BLaER1 treated with 17β-estradiol and CSF1 and Interleukin-3, amounts not matched to agents 10 nM and 100 nM (cell line): Measurements from ENCODE around the gene IFNB1.

ENCODE experiments used
- H3K27ac ChIP-seq, 11 experiments: shearing (Covaris generic); formaldehyde crosslinking; 2 replicates each; pipeline ENCODE4 v1.8.1; 2022
- H3K27me3 ChIP-seq, 11 experiments: shearing (Covaris generic); formaldehyde crosslinking; 2 replicates each; pipeline ENCODE4 v1.8.1; 2022
- H3K36me3 ChIP-seq, 11 experiments: shearing (Covaris generic); formaldehyde crosslinking; 2 replicates each; pipeline ENCODE4 v1.8.1; 2022
- H3K4me1 ChIP-seq, 10 experiments: shearing (Covaris generic); formaldehyde crosslinking; 2 replicates each; pipeline ENCODE4 v1.8.1; 2022
- H3K4me2 ChIP-seq, 11 experiments: shearing (Covaris generic); formaldehyde crosslinking; 2 replicates each; pipeline ENCODE4 v1.8.1; 2022
- H3K4me3 ChIP-seq, 10 experiments: shearing (Covaris generic); formaldehyde crosslinking; 2 replicates each; pipeline ENCODE4 v1.8.1; 2022
- H3K9ac ChIP-seq, 11 experiments: shearing (Covaris generic); formaldehyde crosslinking; 2 replicates each; pipeline ENCODE4 v1.8.1; 2022
- H3K9me3 ChIP-seq, 11 experiments: shearing (Covaris generic); formaldehyde crosslinking; replicated peaks in 1 of 11; 2 replicates each; pipeline ENCODE4 v1.8.1; 2022
- H4K20me1 ChIP-seq, 11 experiments: shearing (Covaris generic); formaldehyde crosslinking; 2 replicates each; pipeline ENCODE4 v1.8.1; 2022
- Cebpa-rat ChIP-seq, 11 experiments: shearing (Covaris generic); IDR thresholded peaks; 2 replicates each; pipeline ENCODE4 v1.8.1; 2022

IFNB1 gene

GRCh38 chr9:21077781-21078180 is at the start of gene IFNB1:
TSS of gene IFNB1 (minus strand) at chr9:21077942. CDS start at chr9:21077869, 73 bp downstream.
- H4K20me1 ChIP-seq = no peaks in the 10 kb centered on the region
- peaks cover 0 to 26% (median 17%) of the 10 kb centered on the region in 11 experiments; a peak in 13 of 22 replicates for H3K9me3 ChIP-seq
- no peaks in the 10 kb centered on the region for H3K36me3 ChIP-seq
- peak within 1 kb of the TSS in 9 of 11 experiments; percentile 2 to 69 (median 44); a peak in 12 of 22 replicates for H3K4me2 ChIP-seq
- TF ChIP-seq Cebpa-rat (IDR thresholded peaks at IDR 0.05) = no peak
- no peak within 1 kb of the TSS for H3K4me3 ChIP-seq
- no peak within 1 kb of the TSS for H3K9ac ChIP-seq
- 0 out of 22 replicates have a peak, but pooled peaks cover 0 to 2% (median 0%) of the 10 kb centered on the region in 11 experiments for H3K27me3 ChIP-seq
- peaks cover 25 to 35% (median 29%) of the 10 kb centered on the region in 10 experiments for H3K4me1 ChIP-seq
- H3K27ac ChIP-seq = no peak within 1 kb of the TSS

DNA sequence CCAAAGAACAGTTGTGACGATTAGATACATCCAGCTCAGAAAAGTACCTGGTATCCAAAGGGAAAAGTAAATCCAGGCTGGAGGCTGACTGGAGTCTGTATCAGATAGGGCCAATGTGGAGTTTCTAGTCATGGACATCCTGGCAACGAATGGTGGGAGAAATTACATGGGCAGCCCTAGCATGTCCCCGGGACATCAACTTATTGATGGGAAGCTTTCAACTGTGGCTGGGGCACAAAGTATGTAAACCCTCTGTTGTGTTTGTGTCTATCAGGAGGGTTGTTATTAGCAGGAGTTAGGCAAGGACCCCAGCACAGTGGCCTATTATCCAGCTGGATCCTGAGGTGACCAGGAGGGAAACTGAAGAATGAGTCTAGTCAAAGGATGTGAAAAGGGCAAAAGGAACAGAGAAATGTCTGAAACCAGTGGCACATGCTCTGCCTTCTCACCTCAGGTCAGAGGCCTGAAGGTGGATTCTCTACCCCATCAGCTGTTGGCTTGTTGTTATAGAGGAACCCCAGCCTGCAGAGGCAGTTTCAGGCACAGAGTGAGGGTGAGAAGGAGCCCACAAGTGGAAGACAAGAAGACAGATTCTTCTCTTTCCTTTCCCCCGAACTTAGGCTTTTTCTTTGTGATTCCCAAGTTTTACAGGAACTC is 44.0 kb upstream of the IFNB1 start:
- Histone ChIP-seq H3K9ac (no peak overlapping the region), H3K4me3 (no peak overlapping the region), H3K27ac (no peak overlapping the region), H3K36me3 (no peaks in the 10 kb centered on the region), H3K4me1 (peaks cover 8 to 31% (median 16%) of the 10 kb centered on the region in 10 experiments; a peak in 18 of 20 replicates), H4K20me1 (no peaks in the 10 kb centered on the region), H3K9me3 (peaks cover 0 to 2% (median 0%) of the 10 kb centered on the region in 11 experiments; a peak in 3 of 22 replicates), H3K4me2 (peak overlapping the region in 2 of 11 experiments; percentile 11 to 38; a peak in 1 of 22 replicates), H3K27me3 (no peaks in the 10 kb centered on the region)
- no peak for TF ChIP-seq Cebpa-rat (IDR thresholded peaks at IDR 0.05)

DNA sequence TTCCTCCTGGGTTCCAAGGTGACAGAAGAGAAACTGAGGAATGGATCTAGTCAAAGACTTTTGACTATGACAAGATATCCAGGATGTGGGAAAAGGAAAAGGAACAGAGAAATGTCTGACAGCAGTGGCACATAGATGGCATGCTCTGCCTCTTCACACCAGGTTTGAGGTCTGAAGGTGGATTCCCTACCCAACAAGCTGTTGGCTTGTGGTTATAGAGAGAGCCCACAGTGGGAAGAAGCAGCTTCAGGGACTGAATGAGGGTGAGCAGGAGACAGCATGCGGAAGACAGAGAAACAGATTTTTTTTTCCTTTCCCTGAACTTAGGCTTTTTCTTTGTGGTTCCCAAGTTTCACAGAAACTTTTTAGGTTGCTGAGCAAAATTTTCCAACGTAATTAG is 43.3 kb upstream of the IFNB1 start:
- Histone ChIP-seq H3K27ac (no peak overlapping the region), H3K9me3 (no peaks in the 10 kb centered on the region), H3K4me2 (peak overlapping the region in 3 of 11 experiments; percentile 3 to 38 (median 11); a peak in 1 of 22 replicates), H4K20me1 (no peaks in the 10 kb centered on the region), H3K36me3 (no peaks in the 10 kb centered on the region), H3K27me3 (no peaks in the 10 kb centered on the region), H3K4me3 (no peak overlapping the region), H3K9ac (no peak overlapping the region), H3K4me1 (peaks cover 8 to 31% (median 16%) of the 10 kb centered on the region in 10 experiments; a peak in 18 of 20 replicates)
- TF ChIP-seq Cebpa-rat (IDR thresholded peaks at IDR 0.05) = no peak

DNA sequence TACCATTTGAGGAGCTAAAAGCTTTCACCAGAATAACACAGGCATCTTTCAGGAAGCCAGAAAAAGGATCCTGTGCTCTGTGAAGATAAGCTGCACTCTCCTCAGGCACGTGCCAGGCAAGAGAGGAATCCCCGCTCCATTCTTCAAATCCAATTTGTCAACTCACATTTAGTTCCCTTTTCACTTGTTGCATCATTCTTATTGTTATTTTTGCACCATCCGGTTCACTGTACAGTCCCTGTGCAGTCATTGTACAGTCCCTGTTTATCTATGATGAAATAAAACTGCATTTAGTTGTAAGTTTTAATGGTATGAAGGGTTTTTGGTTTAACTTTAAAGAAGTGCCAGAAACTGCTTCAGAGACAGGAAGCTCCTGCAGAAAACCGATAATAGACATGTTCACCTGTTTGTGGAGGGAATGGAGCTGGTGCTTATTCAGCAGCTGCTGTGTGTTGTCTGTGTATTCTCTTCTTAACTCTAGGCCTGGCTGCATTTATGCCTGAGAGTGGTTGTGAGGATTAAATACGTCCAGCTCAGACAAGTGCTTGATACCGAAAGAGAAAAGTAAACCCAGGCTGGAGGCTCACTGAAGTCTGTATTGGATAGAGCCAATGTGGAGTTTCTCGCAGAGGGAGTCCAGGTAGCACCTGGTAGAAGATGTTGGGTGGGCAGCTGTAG is 41.5 kb upstream of the IFNB1 start:
- peak overlapping the region; percentile 5 to 85 (median 60); a peak in 19 of 22 replicates for H3K4me2 ChIP-seq
- H3K9ac ChIP-seq = peak overlapping the region in 2 of 11 experiments; percentile 5 to 12; a peak in 1 of 22 replicates

DNA sequence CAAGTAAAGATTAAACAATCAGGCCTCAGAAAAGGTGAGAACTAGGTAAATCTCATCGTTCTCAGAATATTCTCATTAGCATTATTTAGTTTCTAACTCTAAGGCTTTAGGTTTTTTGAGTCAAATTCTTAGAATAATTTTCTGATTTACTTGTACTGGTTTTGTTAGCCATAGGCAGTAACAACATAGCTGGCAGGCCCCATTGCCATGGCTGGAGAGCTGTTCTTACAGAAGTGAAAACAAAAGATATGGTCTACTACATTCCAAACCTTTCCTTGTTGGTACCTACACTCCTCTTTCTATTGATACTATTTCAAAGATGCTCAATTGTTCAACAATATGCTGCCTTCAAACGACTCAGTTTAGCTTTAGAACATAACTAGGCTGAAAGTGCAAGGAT is 36.6 kb upstream of the IFNB1 start:
- no peak overlapping the region for H3K4me2 ChIP-seq
- no peak overlapping the region for H3K4me3 ChIP-seq
- H3K36me3 ChIP-seq = no peaks in the 10 kb centered on the region
- H3K4me1 ChIP-seq = peaks cover 5 to 10% (median 8%) of the 10 kb centered on the region in 10 experiments; a peak in 18 of 20 replicates
- no peak for TF ChIP-seq Cebpa-rat (IDR thresholded peaks at IDR 0.05)
- no peak overlapping the region for H3K9ac ChIP-seq
- no peak overlapping the region for H3K27ac ChIP-seq
- H3K27me3 ChIP-seq = no peaks in the 10 kb centered on the region
- H4K20me1 ChIP-seq = no peaks in the 10 kb centered on the region
- H3K9me3 ChIP-seq = no peaks in the 10 kb centered on the region

More for the DNA sequence above, 41.5 kb upstream of the IFNB1 start:
- Histone ChIP-seq H3K4me3 (no peak overlapping the region), H3K36me3 (no peaks in the 10 kb centered on the region), H3K27me3 (no peaks in the 10 kb centered on the region), H3K4me1 (peaks cover 8 to 31% (median 16%) of the 10 kb centered on the region in 10 experiments; a peak in 18 of 20 replicates), H4K20me1 (no peaks in the 10 kb centered on the region), H3K9me3 (no peaks in the 10 kb centered on the region), H3K27ac (peak overlapping the region in 7 of 11 experiments; percentile 4 to 67 (median 46); a peak in 11 of 22 replicates)
- peak in 5 of 11 experiments; percentile 40 to 71 (median 66); a peak in 8 of 22 replicates for TF ChIP-seq Cebpa-rat (IDR thresholded peaks at IDR 0.05)

DNA sequence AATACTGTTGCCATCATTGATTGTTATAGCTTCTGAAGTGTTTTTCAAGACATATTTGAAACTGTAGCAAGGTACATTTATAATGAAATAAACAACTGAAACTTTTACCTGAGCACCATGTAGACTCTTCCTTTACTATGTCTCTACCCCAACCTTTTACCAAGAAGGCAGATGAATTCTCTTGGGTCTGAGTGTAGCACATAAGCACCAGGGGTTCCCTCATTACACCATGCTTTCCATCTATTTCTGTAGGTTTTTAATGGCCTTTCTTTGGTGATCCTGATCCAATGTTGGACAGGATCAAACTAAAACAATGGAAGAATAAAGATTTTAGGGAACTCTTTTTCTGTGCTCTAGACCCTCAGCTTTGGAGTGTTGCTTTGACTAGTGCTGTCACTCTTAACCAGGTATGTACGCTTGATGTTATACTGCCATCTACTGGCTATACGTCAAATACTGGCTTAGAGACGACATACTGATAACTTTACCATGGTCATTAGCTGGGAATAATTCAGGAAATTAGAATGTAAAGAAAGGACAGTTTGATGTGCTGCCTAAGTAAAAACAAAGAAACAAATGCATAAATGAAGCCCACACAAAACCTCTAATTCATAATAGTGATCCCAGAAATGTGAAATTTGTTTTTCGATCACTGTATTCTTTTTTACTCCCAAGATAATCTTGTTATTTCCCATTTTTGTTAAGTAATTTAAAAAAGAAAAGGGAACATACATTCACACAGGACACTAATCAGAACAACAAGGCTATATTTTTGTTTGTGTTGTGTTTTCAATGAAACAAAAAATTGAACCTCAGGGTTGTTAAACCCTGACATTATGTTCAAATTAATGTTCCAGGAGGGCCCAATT is 33.2 kb upstream of the IFNB1 start:
- H3K27me3 ChIP-seq = no peaks in the 10 kb centered on the region
- H3K4me3 ChIP-seq = no peak overlapping the region
- H3K4me2 ChIP-seq = no peak overlapping the region
- H3K4me1 ChIP-seq = peaks cover 0 to 1% (median 0%) of the 10 kb centered on the region in 10 experiments; a peak in 2 of 20 replicates
- H3K9ac ChIP-seq = no peak overlapping the region
- TF ChIP-seq Cebpa-rat (IDR thresholded peaks at IDR 0.05) = no peak
- peaks cover 0 to 5% (median 0%) of the 10 kb centered on the region in 11 experiments; a peak in 1 of 22 replicates for H3K9me3 ChIP-seq
- no peaks in the 10 kb centered on the region for H4K20me1 ChIP-seq
- no peaks in the 10 kb centered on the region for H3K36me3 ChIP-seq
- no peak overlapping the region for H3K27ac ChIP-seq

DNA sequence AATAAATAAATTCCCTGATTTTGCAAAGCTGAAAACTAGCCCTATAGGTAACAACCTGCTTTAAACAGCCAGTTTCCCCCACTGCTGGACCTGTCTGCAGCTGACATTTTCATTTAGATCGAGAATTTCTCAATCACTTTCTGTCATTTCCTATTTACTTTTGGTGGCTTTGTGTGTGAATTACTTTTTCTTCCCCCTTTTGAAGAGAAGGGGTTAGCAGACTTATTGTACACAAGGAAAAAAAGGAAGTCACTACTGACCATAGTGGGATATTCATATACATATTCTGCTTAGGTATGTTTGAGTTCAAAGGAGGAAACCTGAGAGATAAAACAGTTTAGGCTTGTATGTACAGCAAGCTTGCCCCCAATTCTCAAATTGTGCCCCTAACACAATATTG is 27.0 kb upstream of the IFNB1 start:
- Histone ChIP-seq H3K9ac (peak overlapping the region in 2 of 11 experiments; percentile 39 to 45; a peak in 3 of 22 replicates), H3K9me3 (peaks cover 0 to 13% (median 0%) of the 10 kb centered on the region in 11 experiments; a peak in 1 of 22 replicates), H3K4me2 (peak overlapping the region in 7 of 11 experiments; percentile 44 to 88 (median 81); a peak in 14 of 22 replicates), H3K4me1 (peaks cover 0 to 29% (median 14%) of the 10 kb centered on the region in 10 experiments; a peak in 14 of 20 replicates), H3K36me3 (no peaks in the 10 kb centered on the region), H3K4me3 (no peak overlapping the region; a peak in 2 of 20 replicates), H3K27ac (peak overlapping the region in 6 of 11 experiments; percentile 2 to 78 (median 56); a peak in 12 of 22 replicates), H4K20me1 (no peaks in the 10 kb centered on the region), H3K27me3 (no peaks in the 10 kb centered on the region)
- TF ChIP-seq Cebpa-rat (IDR thresholded peaks at IDR 0.05) = peak in 1 of 11 experiments; percentile 33; a peak in 2 of 22 replicates

DNA sequence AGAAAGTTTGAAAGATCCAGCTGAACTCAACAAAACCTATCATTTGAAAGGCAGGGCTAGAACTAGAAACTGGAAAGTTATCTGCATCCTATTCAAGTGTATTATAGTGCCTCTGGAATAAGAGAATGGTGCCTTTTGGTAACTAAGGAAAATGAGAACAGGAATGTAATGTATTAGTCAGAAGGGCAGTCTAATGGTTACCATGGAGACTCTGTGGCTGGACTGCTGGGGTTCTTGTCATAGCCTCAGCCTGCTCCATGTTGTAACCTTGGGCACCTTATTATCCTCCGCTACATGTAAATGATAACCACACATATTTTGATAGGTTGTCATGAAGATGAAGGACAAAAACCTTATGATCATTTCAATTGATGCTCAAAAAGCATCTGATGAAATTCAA is 24.6 kb upstream of the IFNB1 start:
- H3K4me1 ChIP-seq = peaks cover 3 to 42% (median 22%) of the 10 kb centered on the region in 10 experiments; a peak in 18 of 20 replicates
- H3K36me3 ChIP-seq = no peaks in the 10 kb centered on the region
- no peaks in the 10 kb centered on the region for H4K20me1 ChIP-seq
- no peak for TF ChIP-seq Cebpa-rat (IDR thresholded peaks at IDR 0.05)
- H3K9ac ChIP-seq = no peak overlapping the region
- H3K27ac ChIP-seq = no peak overlapping the region
- no peak overlapping the region for H3K4me2 ChIP-seq
- H3K9me3 ChIP-seq = peaks cover 0 to 14% (median 4%) of the 10 kb centered on the region in 11 experiments; a peak in 11 of 22 replicates
- no peaks in the 10 kb centered on the region for H3K27me3 ChIP-seq
- no peak overlapping the region for H3K4me3 ChIP-seq
